PC-9 (cell line): ENCODE data around the gene STEAP1. TPM values are rescaled to one million over a fixed set of nuclear protein-coding genes. Genes with fewer than 3 reads are reported as not detected.
A peak's percentile ranks its signal among the peaks of the same experiment; 100 is the strongest.
"Not testable (repeated sequence)": the region's sequence is repeated elsewhere in the genome, so short reads cannot be mapped to it uniquely, and the experiment has no call there.

Experiments
- Bru-seq: library from RNA; stranded (reverse); fragments of 400-500 nt; gene quantifications from one replicate; lab custom pipeline; 2021; lab: Mats Ljungman, UMichigan
- BruChase-seq, 2 experiments: library from RNA; stranded (reverse); fragments of 400-500 nt; gene quantifications; one replicate each; lab custom pipeline; 2021; lab: Mats Ljungman, UMichigan
- BruUV-seq: library from RNA; stranded (reverse); fragments of 400-500 nt; replicated peaks from 2 replicates; lab custom pipeline; 2021; lab: Mats Ljungman, UMichigan
- CTCF ChIA-PET: fragments of 300-600 bp; sonication (Branson Sonifier 250); formaldehyde crosslinking; loops from one replicate; lab custom pipeline; 2022; ENCODE audit warnings: antibody characterized with exemption; lab: Charles Lee
- POLR2A ChIA-PET: fragments of 300-600 bp; sonication (Branson Sonifier 250); formaldehyde crosslinking; loops from one replicate; lab custom pipeline; 2022; ENCODE audit warnings: antibody characterized with exemption; ENCODE audit not compliant: unreplicated experiment; lab: Charles Lee
- DNase-seq, 2 experiments: peaks; one replicate each; pipeline versions ENCODE4 v3.0.0 to v3.0.0-alpha.2; 2015 to 2022; ENCODE audit warnings: mixed read lengths in 1 of 2
- H2AFZ ChIP-seq: fragments of 200-600 bp; sonication (generic); 2 replicates; pipeline ENCODE4 v1.8.1; 2017; ENCODE audit warnings: antibody characterized with exemption
- H3F3A ChIP-seq: fragments of 200-600 bp; sonication (generic); 2 replicates; pipeline ENCODE4 v1.8.1; 2017; ENCODE audit warnings: antibody characterized with exemption, mild to moderate bottlenecking, low read depth; ENCODE audit not compliant: insufficient read depth
- H3K27ac ChIP-seq: fragments of 200-600 bp; sonication (generic); 2 replicates; pipeline ENCODE4 v1.6.1; 2016; ENCODE audit warnings: mixed run types
- H3K27me3 ChIP-seq: fragments of 200-600 bp; sonication (generic); 2 replicates; pipeline ENCODE4 v1.6.1; 2016; ENCODE audit warnings: low read depth, mixed run types; ENCODE audit not compliant: insufficient read depth
- H3K36me3 ChIP-seq: fragments of 200-600 bp; sonication (generic); 2 replicates; pipeline ENCODE4 v1.6.1; 2016; ENCODE audit warnings: low read depth, mixed run types
- H3K4me1 ChIP-seq: fragments of 200-600 bp; sonication (generic); replicated peaks from 2 replicates; pipeline ENCODE4 v1.6.1; 2016; ENCODE audit warnings: mixed run types; ENCODE audit not compliant: insufficient read depth
- H3K4me2 ChIP-seq: fragments of 200-600 bp; sonication (generic); 2 replicates; pipeline ENCODE4 v1.6.1; 2017; ENCODE audit warnings: mixed run types
- H3K4me3 ChIP-seq: fragments of 200-600 bp; sonication (generic); 2 replicates; pipeline ENCODE4 v1.6.1; 2016; ENCODE audit warnings: mixed run types
- H3K79me2 ChIP-seq: fragments of 200-600 bp; sonication (generic); 2 replicates; pipeline ENCODE4 v1.6.1; 2017; ENCODE audit warnings: low read depth, mixed run types
- H3K9me2 ChIP-seq: fragments of 200-600 bp; sonication (generic); 2 replicates; pipeline ENCODE4 v1.8.1; 2017; ENCODE audit warnings: mild to moderate bottlenecking; ENCODE audit not compliant: insufficient read depth
- H3K9me3 ChIP-seq: fragments of 200-600 bp; sonication (generic); 2 replicates; pipeline ENCODE4 v1.8.1; 2016; ENCODE audit warnings: low read depth; ENCODE audit not compliant: insufficient read depth
- H4K20me1 ChIP-seq: fragments of 200-600 bp; sonication (generic); 2 replicates; pipeline ENCODE4 v1.8.1; 2017; ENCODE audit not compliant: insufficient read depth
- intact Hi-C: fragments of 100-400 bp; cut with micrococcal nuclease; formaldehyde crosslinking; loops from one replicate; pipeline ENCODE4 v1.10.0; 2022; ENCODE audit not compliant: unreplicated experiment
- long read RNA-seq: library from polyadenylated mRNA; stranded (forward); transcript quantifications from one replicate; pipeline ENCODE4 v2.0.0, GENCODE V29; 2022
- total RNA-seq: library from RNA; stranded (reverse); gene quantifications from 2 replicates; pipeline ENCODE4 v1.2.3, GENCODE V29; 2021
- TF ChIP-seq, protein P1 (sequence below): fragments of 200-600 bp; sonication (generic); conservative IDR thresholded peaks from 2 replicates; pipeline ENCODE4 v1.6.1; 2017; ENCODE audit warnings: mixed run types, antibody characterized with exemption, mild to moderate bottlenecking, moderate library complexity

The STEAP1 gene
- total RNA-seq (6.3 and 6.5 TPM in 2 replicates), Bru-seq, nascent RNA (percentile 45 among the genes with signal in this experiment), BruChase-seq, experiment 1, labeled RNA remaining after a 2-hour chase (percentile 48 among the genes with signal in this experiment), BruChase-seq, experiment 2, labeled RNA remaining after a 6-hour chase (percentile 62 among the genes with signal in this experiment)
- long read RNA-seq, transcript STEAP1-201 (5 exons, 1,313 nt) = major isoform, 22 of 25 reads
- long read RNA-seq, partial matches to known transcripts = 1 of 25 reads
- long read RNA-seq, other reads (novel, unspliced or antisense) = 2 of 25 reads

DNA sequence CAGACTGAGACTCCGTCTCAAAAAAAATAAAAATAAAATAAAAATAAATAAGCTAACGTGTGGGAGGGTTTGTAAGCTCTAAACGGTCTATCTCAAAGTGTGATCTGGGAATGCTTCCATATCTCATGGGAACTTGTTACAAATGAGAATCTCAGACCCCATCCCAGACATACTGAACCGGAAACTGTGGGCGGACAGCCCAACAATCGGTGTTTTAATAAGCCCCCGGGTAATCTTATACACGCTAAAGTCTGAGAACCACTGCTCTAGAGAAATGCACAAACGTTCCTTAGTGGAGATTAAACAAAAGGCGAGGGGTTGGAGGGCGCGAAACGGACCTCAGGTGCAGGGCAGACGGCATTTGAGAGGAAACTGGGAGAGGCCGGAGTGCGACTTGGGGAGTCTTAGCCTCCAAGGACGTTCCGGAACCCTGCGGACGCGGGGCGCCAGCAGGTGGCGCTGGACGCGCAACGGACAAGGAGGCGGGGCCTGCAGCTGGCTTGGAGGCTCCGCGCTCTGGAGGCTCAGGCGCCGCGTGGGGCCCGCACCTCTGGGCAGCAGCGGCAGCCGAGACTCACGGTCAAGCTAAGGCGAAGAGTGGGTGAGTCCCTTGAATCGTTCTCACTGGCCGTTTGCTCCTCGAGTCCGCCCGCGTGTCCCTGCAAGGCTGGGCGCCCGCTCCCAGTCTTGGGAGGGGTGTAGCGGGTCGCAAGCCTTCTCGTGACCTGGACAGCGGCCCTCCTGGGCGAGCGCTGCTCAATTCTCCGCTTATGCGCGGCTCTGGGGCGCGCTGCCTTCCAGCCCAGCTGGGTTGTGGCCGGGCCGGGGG, at the start of gene STEAP1:
STEAP1 (plus strand) TSS at position 527 of the 829 bp plus-strand sequence. CDS start 5,320 bp downstream, outside the sequence.
- intact Hi-C loops = loop anchor here (1.0 to 10.0 kb wide), 7 partner anchors 57 to 878 kb away; partner anchors contain the start of genes CFAP69 and STEAP2

DNA sequence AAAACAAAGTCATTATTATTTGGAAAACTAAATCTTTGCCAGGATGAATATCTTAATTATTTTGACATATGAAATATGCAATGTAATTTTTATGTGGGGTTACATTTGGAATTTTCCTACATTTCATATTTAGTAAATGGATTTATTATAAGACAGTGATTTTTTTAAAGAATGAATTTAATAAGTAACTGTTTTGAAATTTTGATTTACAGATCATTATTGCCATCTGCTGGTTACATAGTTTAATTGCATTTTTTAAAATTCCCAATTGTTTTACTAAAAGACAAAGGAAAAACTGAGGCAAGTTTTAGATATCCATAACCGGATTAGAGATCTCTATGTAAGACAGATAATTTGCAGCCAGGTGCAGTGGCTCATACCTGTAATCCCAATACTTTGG, 39.3 kb upstream of the STEAP1 start:
- TF ChIP-seq, protein P1, sequence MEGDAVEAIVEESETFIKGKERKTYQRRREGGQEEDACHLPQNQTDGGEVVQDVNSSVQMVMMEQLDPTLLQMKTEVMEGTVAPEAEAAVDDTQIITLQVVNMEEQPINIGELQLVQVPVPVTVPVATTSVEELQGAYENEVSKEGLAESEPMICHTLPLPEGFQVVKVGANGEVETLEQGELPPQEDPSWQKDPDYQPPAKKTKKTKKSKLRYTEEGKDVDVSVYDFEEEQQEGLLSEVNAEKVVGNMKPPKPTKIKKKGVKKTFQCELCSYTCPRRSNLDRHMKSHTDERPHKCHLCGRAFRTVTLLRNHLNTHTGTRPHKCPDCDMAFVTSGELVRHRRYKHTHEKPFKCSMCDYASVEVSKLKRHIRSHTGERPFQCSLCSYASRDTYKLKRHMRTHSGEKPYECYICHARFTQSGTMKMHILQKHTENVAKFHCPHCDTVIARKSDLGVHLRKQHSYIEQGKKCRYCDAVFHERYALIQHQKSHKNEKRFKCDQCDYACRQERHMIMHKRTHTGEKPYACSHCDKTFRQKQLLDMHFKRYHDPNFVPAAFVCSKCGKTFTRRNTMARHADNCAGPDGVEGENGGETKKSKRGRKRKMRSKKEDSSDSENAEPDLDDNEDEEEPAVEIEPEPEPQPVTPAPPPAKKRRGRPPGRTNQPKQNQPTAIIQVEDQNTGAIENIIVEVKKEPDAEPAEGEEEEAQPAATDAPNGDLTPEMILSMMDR = peak; percentile 63
- intact Hi-C loops = loop anchor here (5.0 to 10.0 kb wide), 2 partner anchors 1568 to 1870 kb away; no protein-coding TSS in a partner anchor
- H3K4me2 ChIP-seq, H4K20me1 ChIP-seq, H3K27me3 ChIP-seq, BruUV-seq, CTCF ChIA-PET, H2AFZ ChIP-seq, POLR2A ChIA-PET, H3K4me1 ChIP-seq, H3K36me3 ChIP-seq, H3K27ac ChIP-seq, DNase-seq, H3K9me2 ChIP-seq, H3K79me2 ChIP-seq, H3F3A ChIP-seq, H3K4me3 ChIP-seq, H3K9me3 ChIP-seq: not testable (repeated sequence)

More for the DNA sequence above, at the start of gene STEAP1:
- peak within 1 kb of the TSS; percentile 89 for H3K4me2 ChIP-seq
- H3F3A ChIP-seq, H3K27ac ChIP-seq, H3K36me3 ChIP-seq, H3K9me3 ChIP-seq, H3K9me2 ChIP-seq, BruUV-seq, H3K79me2 ChIP-seq, H3K27me3 ChIP-seq, H4K20me1 ChIP-seq: not testable (repeated sequence)
- POLR2A ChIA-PET = interaction anchor here (1.0 kb wide), 1 partner anchor 25 kb away, joined by 3 read pairs; no protein-coding TSS in a partner anchor
- CTCF ChIA-PET = interaction anchor here (0.6 to 1.4 kb wide), 4 partner anchors 24 to 274 kb away, joined by 3 to 5 read pairs (median 3); partner anchors contain the start of gene STEAP2
- H3K4me3 ChIP-seq = peak within 1 kb of the TSS; percentile 77
- peak within 1 kb of the TSS; percentile 92 for H2AFZ ChIP-seq
- peak; percentile 76 to 96 for DNase-seq
- TF ChIP-seq, protein P1 = peak; percentile 83
- peaks cover 17% of the 10 kb centered on the region for H3K4me1 ChIP-seq

DNA sequence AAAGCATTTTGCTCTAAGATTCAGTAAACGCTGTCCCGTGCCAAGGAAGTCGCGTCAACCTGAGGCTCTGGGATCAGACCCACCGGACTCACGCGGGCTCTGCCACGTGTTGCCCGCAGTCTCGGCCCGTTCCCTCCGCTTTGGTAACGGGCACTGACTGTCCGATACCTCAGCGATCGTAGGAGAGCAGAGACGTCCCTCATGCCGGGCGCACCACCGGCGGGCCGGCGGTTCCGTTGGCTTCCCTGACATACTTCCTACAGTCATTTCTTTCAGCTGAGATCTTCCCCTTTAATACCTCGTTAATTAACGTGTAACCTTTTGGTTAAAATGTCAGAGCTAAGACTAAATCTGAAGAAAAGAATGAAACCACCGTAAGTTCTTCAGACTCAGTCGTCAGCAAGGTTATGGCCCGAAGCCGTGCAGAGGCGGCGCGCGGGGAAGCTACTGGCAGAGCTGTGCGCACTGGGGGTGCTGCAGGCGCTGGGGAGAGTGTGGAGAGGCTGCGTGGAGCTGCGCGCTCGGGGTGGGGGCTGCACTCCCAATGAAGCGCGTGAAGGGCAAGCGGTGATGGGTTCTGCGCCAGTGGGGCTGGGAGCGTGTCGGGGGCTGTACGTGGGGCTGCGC, 35.6 kb upstream of the STEAP1 start:
- H3K4me1 ChIP-seq, DNase-seq, H3K27me3 ChIP-seq, H3K4me2 ChIP-seq, H3K27ac ChIP-seq, H3K9me3 ChIP-seq, H3F3A ChIP-seq, POLR2A ChIA-PET, H2AFZ ChIP-seq, CTCF ChIA-PET, H3K36me3 ChIP-seq, H3K79me2 ChIP-seq, BruUV-seq, H4K20me1 ChIP-seq, H3K4me3 ChIP-seq, H3K9me2 ChIP-seq: not testable (repeated sequence)
- intact Hi-C loops = loop anchor here (5.0 to 10.0 kb wide), 2 partner anchors 1571 to 1874 kb away; no protein-coding TSS in a partner anchor
